Activated naive CD8-positive, alpha-beta T cell treated with anti-CD3 and anti-CD28 coated beads, Interleukin-2, amount 10 ng/mL, durations not matched to agents 7 days and 5 days (primary cell): Measurements from ENCODE around the gene SLC9A8. TPM values are rescaled to one million over a fixed set of nuclear protein-coding genes. Genes with fewer than 3 reads are reported as not detected.

Experiments
- ATAC-seq: fragments of 150-1000 bp; cut with Tn5 transposase; one replicate; pipeline ENCODE4 v1.10.0; 2021; ENCODE audit warnings: low read depth, moderate library complexity
- POLR2A ChIA-PET: fragments of 350-600 bp; sonication (Branson Sonifier 250); formaldehyde crosslinking; loops from one replicate; lab custom pipeline; 2021; ENCODE audit warnings: antibody characterized with exemption; lab: Charles Lee
- DNase-seq: peaks from one replicate; pipeline ENCODE4 v3.0.0; 2021
- H3K27ac Mint-ChIP-seq: one replicate; pipeline ENCODE4 v1.8.0; 2022; ENCODE audit warnings: mild to moderate bottlenecking, mixed read lengths
- H3K27me3 Mint-ChIP-seq: one replicate; pipeline ENCODE4 v1.8.0; 2022; ENCODE audit warnings: mild to moderate bottlenecking, moderate library complexity, mixed read lengths
- H3K36me3 Mint-ChIP-seq: one replicate; pipeline ENCODE4 v1.8.0; 2021; ENCODE audit warnings: mild to moderate bottlenecking, mixed read lengths
- H3K4me1 Mint-ChIP-seq: one replicate; pipeline ENCODE4 v1.8.0; 2021; ENCODE audit warnings: mixed read lengths
- H3K4me3 Mint-ChIP-seq: one replicate; pipeline ENCODE4 v1.8.0; 2022; ENCODE audit warnings: mild to moderate bottlenecking, moderate library complexity, mixed read lengths
- H3K9me3 Mint-ChIP-seq: one replicate; pipeline ENCODE4 v1.8.0; 2021; ENCODE audit warnings: mixed read lengths
- total RNA-seq, 2 experiments: library from RNA; stranded (reverse); gene quantifications; one replicate each; pipeline ENCODE4 v1.2.3, GENCODE V29; 2021

SLC9A8 gene
- total RNA-seq, 2 experiments from 2014 or later, result 18.8 to 22.3 TPM

DNA sequence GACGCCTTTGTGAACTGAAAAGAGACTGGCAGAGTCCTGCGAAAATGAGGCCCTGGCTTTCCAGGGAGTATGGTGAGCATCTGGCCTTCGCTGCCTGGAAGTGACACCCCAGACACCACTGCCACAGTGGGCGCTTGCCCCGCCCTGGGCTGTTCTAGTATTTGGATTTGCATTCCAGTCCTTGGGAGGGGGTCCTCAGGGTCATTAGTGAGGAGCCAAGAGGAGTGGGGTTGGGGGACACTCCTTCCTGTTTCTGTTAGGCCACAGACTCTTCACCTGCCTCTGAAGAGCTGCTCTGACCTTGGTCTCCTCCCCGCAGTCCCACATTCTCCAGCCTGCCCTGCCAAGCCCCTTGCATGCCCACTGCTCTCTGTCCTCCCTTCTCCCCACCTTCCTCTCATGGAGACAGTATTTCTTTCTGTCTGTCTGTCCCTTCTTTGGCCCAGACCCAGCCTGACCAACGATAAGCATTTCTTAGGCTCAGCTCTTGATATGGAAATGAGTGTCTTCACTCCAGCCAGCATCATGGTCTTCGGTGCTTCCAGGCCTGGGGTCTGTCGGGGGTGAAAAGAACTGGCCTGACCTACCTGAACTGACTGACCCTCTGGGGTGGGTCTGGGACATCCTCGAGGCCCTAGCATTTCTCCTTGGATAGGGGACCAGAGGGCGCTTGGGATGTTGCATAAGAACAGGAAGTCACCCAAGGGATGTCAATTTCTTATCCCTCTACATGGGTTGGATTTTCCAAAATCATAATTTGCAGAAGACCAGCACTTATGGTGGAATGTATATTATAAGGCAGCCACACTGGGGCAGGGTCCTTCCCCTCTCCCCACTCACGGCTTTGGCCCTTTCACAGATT lies 19.4 kb downstream of the SLC9A8 start:
- DNase-seq (no peak), ATAC-seq (no peak)
- H3K9me3 Mint-ChIP-seq, result no peaks in the 10 kb centered on the region
- POLR2A ChIA-PET, result no interaction called here
- H3K27ac Mint-ChIP-seq, result peak overlapping the region; percentile 7
- H3K27me3 Mint-ChIP-seq, result no peaks in the 10 kb centered on the region
- no peak overlapping the region for H3K4me3 Mint-ChIP-seq
- peaks cover 17% of the 10 kb centered on the region for H3K36me3 Mint-ChIP-seq
- peaks cover 2% of the 10 kb centered on the region for H3K4me1 Mint-ChIP-seq

DNA sequence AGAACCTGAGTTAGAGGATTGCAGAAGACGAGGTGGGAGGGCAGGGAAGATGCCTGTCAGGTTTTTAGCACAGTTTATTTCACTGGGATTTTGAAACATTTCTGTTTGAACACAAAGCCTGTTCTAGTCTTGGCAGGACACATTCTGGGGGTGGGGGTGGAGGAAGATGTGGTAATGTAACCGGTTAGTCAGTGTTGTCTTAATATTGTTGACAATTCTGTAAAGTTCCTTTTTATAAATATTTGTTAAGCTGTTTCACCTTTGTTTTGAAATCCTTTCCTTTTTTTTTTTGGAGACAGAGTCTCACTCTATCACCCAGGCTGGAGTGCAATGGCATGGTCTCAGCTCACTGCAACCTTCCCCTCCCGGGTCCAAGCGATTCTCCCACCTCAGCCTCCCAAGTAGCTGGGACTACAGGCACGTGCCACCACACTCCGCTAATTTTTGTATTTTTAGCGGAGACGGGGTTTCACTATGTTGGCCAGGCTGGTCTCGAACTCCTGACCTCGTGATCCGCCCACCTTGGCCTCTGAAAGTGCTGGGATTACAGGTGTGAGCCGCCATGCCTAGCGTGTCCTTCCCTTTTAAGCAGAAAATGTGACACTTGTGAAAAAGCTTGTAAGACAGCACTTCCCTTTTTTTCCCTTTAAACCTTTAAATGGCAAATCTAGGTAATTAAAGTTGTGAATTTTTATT lies 20.2 kb downstream of the SLC9A8 start:
- Mint-ChIP-seq H3K4me3 (no peak overlapping the region), H3K27ac (no peak overlapping the region), H3K4me1 (peaks cover 2% of the 10 kb centered on the region), H3K36me3 (peaks cover 17% of the 10 kb centered on the region), H3K27me3 (no peaks in the 10 kb centered on the region), H3K9me3 (no peaks in the 10 kb centered on the region)
- no peak for DNase-seq
- POLR2A ChIA-PET, result interaction anchor here (1.3 kb wide), 1 partner anchor 20 kb away, joined by 3 read pairs; the partner anchor contains the start of gene SLC9A8
- ATAC-seq, result no peak

DNA sequence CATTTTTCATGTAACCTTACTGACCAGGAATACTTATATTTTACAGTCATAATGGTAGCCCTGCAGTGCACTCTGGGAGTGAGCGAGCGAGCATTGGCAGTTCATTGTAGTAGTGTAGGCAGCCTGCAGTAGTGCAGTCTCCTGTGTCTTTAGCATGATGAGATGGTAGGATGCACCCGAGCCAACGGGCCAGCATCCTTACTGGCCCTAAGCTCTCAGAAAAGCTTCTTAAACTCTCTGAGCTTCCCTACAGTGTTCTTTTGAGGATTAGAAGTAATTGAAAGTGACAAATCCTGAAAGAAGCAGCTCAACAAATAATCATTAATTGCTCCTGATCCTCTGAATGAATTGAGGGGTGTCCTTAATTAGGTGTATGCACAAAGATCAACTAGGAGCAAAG lies 20.9 kb downstream of the SLC9A8 start:
- ATAC-seq, result no peak
- no peak for DNase-seq
- Mint-ChIP-seq H3K4me3 (no peak overlapping the region), H3K27me3 (no peaks in the 10 kb centered on the region), H3K36me3 (peaks cover 18% of the 10 kb centered on the region), H3K27ac (no peak overlapping the region), H3K4me1 (peaks cover 3% of the 10 kb centered on the region), H3K9me3 (no peaks in the 10 kb centered on the region)
- POLR2A ChIA-PET, result interaction anchor here (1.3 kb wide), 1 partner anchor 21 kb away, joined by 3 read pairs; the partner anchor contains the start of gene SLC9A8

DNA sequence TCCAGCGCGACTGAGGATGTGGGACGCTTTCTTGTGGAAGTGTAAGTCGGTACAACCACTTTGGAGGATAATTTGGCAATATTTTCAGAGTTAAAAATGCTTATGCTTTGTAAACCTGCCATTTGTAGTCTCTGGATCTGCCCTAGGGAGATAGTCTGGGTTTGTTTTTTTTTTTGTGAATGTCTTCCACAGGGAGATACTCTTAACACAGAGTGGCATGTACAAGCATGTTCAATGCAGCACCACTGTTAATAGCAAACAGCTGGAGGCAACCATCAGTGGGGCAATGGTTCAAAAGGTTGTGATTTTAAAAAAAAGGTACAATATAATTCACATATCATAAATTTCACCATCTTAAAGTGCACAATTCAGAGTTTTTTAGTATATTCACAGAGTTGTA lies 22.4 kb downstream of the SLC9A8 start:
- Mint-ChIP-seq H3K27me3 (no peaks in the 10 kb centered on the region), H3K9me3 (no peaks in the 10 kb centered on the region), H3K27ac (no peak overlapping the region), H3K4me3 (no peak overlapping the region), H3K4me1 (peaks cover 4% of the 10 kb centered on the region), H3K36me3 (peaks cover 14% of the 10 kb centered on the region)
- ATAC-seq (no peak), DNase-seq (no peak)
- POLR2A ChIA-PET, result no interaction called here

DNA sequence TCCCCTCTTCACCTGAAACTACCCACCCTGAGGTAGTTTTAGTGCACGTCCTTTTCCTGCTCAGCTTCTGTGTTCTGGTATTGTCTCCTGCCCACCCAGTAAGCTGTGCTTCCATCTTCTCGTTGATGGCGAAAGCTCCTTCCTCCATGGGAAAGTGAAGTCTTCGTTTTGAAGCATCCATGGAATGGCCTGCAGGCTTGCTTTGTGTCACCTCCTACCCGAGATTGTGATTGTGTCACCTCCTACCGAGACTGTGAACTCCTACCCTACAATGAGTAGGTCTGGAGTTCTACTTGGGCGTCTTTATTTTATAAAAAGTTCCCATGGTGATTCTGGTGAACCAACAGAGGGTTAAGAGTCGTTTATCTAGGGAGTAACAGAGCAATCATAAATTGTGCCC lies 25.9 kb downstream of the SLC9A8 start:
- Mint-ChIP-seq H3K4me3 (no peak overlapping the region), H3K9me3 (no peaks in the 10 kb centered on the region), H3K27me3 (no peaks in the 10 kb centered on the region), H3K4me1 (peaks cover 2% of the 10 kb centered on the region), H3K27ac (no peak overlapping the region), H3K36me3 (peaks cover 23% of the 10 kb centered on the region)
- DNase-seq (no peak), ATAC-seq (no peak)
- POLR2A ChIA-PET, result interaction anchor here (0.5 kb wide), 1 partner anchor 31 kb away, joined by 4 read pairs; no protein-coding TSS in a partner anchor

DNA sequence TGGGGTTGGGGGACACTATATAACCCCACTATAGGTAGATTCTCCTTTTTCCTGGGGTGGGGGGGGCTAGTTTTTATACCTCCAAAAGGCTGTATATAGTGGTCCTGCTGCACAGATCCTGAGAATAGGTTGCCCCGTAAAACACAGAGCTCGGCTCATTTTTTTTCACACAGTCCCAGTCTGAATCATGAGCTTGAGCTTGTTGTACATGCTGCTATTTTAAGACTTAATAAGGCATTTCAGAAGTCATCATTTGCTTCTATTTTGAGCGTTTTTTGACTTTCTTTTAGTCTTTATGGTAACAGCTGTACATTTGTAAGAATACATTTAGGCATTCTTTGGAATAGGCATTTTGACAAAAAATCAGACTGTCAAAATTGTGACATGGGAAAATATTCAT lies 30.5 kb downstream of the SLC9A8 start:
- Mint-ChIP-seq H3K4me1 (peaks cover 2% of the 10 kb centered on the region), H3K27ac (no peak overlapping the region), H3K4me3 (no peak overlapping the region), H3K36me3 (peaks cover 14% of the 10 kb centered on the region), H3K27me3 (no peaks in the 10 kb centered on the region), H3K9me3 (no peaks in the 10 kb centered on the region)
- POLR2A ChIA-PET, result no interaction called here
- DNase-seq, result no peak
- ATAC-seq, result no peak

DNA sequence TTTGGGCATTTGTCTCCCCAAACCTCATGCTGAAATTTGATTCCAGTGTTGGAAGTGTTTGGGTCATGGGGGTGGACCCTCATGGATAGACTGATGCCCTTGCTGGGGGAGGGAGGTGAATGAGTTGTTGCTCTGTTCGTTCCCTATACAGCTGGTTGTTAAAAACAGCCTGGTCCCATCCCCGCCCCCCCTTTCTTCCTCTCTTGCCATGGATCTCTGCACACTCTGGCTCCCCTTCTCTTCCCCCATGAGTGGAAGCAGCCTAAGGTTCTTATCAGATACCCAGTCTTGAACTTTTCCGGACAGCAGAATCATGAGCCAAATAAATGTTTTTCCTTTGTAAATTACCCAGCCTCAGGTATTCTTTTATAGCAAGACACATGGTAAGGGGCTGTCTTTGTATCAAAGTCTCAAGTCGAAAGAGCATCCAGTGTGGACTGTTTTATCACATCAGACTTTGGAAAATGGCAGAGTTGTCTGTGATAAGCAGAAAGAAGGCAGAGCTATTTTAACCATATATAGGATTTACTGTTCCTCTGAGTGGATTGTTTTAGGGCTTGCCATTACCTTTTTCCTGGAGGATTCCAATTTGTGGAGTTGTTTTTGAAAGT lies 31.2 kb downstream of the SLC9A8 start:
- no peaks in the 10 kb centered on the region for H3K9me3 Mint-ChIP-seq
- H3K36me3 Mint-ChIP-seq, result peaks cover 15% of the 10 kb centered on the region
- H3K27me3 Mint-ChIP-seq, result no peaks in the 10 kb centered on the region
- H3K4me3 Mint-ChIP-seq, result no peak overlapping the region
- H3K4me1 Mint-ChIP-seq, result no peaks in the 10 kb centered on the region
- H3K27ac Mint-ChIP-seq, result peak overlapping the region; percentile 19
- no peak for DNase-seq
- POLR2A ChIA-PET, result no interaction called here
- no peak for ATAC-seq

DNA sequence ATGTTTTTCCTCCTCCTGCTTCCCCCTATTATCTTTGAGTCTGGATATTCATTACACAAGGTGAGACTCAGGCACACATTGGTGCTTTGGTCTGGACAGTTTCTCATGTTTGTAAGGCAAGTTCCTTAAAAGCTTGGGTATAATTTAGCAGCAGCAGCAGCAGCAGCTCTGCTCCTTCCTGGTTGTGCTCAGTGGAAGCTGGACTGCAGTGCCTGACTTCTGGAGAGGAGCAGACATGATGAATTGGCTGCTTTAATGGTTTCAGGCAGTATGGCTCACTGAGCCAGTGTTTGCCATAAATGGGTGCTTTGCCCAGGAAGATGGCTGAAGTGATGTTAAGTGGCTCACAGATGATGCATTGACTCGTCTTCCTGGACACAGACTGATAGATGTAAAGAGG lies 32.4 kb downstream of the SLC9A8 start:
- Mint-ChIP-seq H3K4me3 (no peak overlapping the region), H3K36me3 (peaks cover 18% of the 10 kb centered on the region), H3K27me3 (no peaks in the 10 kb centered on the region), H3K27ac (no peak overlapping the region), H3K9me3 (no peaks in the 10 kb centered on the region), H3K4me1 (peaks cover 2% of the 10 kb centered on the region)
- POLR2A ChIA-PET, result interaction anchor here (1.1 to 1.6 kb wide), 2 partner anchors 82 to 234 kb away, joined by 3 to 5 read pairs; no protein-coding TSS in a partner anchor
- ATAC-seq (no peak), DNase-seq (no peak)

DNA sequence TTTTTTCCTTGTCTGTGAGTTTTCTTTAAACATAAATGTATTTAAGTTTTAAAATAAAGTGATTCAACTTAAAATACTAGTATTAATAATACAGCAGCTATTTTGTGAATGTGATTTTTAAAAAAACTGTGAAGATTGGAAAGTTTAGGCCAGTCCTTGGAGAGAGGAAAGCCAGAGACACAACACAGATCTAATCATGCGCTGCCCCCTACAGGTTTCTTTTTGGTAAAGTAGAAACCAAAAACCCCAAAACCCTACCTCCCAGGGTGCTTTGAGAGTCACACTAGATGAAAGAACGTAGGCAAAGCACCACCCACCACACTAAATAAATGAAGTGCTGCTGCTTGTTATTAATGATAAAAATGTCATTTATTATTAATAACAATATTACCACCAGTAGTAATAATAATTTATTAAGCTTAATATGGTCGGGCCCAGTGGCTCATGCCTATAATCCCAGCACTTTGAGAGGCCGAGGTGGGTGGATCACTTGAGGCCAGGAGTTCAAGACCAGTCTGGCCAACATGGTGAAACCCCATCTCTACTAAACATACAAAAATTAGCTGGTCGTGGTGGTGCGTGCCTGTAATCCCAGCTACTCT lies 33.7 kb downstream of the SLC9A8 start:
- Mint-ChIP-seq H3K4me1 (peaks cover 8% of the 10 kb centered on the region), H3K27me3 (no peaks in the 10 kb centered on the region), H3K4me3 (no peak overlapping the region), H3K27ac (no peak overlapping the region), H3K9me3 (no peaks in the 10 kb centered on the region), H3K36me3 (peaks cover 18% of the 10 kb centered on the region)
- POLR2A ChIA-PET, result interaction anchor here (1.1 to 1.6 kb wide), 2 partner anchors 84 to 236 kb away, joined by 3 to 5 read pairs; no protein-coding TSS in a partner anchor
- ATAC-seq (peak; percentile 76), DNase-seq (no peak)

DNA sequence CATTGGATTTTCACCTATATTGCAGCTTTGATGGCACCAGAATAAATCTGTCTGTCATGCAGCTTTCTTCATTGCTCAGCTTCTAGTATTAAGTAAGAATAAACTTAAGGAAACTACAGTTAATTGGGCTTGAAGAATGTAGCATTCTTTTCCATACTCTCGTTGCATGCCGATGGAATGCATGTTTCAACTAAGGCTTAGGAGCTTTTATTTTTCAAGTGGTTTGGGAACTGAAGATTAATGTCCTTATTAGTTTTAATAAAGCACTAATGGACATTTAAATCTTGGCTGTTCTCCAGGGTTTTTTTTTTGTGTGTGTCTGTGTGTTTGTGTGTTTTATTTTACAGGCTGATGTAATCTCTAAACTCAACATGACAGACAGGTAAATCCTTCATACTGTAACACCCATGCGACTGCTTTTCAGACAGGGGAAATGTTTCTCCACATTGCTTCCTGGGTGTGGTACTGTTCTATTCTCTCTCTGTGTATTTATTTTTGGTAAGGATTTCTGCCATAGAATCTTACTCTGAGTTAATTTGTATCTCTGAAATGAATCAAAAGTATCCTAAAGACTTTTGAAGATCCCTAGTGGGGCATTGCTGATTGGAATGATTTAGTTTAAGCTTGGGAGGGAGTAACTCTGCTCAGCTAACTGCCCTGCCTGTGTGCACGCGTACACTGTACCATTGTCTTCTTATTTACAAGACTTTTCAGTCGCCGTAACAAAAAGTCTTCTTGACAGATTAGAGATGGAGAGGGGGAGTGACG lies 38.0 kb downstream of the SLC9A8 start:
- DNase-seq, result no peak
- POLR2A ChIA-PET, result no interaction called here
- H3K4me3 Mint-ChIP-seq, result no peak overlapping the region
- H3K36me3 Mint-ChIP-seq, result peaks cover 16% of the 10 kb centered on the region
- no peak for ATAC-seq
- peaks cover 13% of the 10 kb centered on the region for H3K4me1 Mint-ChIP-seq
- H3K27ac Mint-ChIP-seq, result no peak overlapping the region
- H3K27me3 Mint-ChIP-seq, result no peaks in the 10 kb centered on the region
- H3K9me3 Mint-ChIP-seq, result no peaks in the 10 kb centered on the region

DNA sequence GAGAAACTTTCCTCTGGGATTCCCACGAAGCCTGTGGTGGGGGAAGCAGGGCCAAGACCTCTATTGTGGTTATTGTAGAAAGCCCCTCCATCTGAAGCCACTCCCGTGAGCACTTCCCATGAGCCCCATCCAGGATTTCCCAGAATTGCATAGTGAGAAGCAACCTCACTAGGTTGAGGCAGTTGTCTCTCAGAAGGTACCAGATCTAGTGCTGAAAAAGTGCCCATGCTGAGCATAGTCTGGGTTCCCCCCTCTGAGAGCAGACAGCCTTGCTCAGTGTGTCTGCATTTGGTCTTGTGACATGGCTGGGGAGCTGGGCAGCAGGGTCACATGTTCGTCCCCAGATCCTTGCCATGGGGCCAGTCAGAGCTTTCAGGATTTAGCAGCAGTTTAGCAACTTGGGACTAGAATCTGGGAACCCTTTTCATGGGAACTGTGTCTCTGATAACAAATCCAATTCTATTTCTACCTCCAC lies 38.6 kb downstream of the SLC9A8 start:
- ATAC-seq, result no peak
- peaks cover 16% of the 10 kb centered on the region for H3K36me3 Mint-ChIP-seq
- H3K4me1 Mint-ChIP-seq, result peaks cover 13% of the 10 kb centered on the region
- H3K27me3 Mint-ChIP-seq, result no peaks in the 10 kb centered on the region
- POLR2A ChIA-PET, result no interaction called here
- H3K9me3 Mint-ChIP-seq, result no peaks in the 10 kb centered on the region
- no peak overlapping the region for H3K4me3 Mint-ChIP-seq
- no peak overlapping the region for H3K27ac Mint-ChIP-seq
- no peak for DNase-seq

DNA sequence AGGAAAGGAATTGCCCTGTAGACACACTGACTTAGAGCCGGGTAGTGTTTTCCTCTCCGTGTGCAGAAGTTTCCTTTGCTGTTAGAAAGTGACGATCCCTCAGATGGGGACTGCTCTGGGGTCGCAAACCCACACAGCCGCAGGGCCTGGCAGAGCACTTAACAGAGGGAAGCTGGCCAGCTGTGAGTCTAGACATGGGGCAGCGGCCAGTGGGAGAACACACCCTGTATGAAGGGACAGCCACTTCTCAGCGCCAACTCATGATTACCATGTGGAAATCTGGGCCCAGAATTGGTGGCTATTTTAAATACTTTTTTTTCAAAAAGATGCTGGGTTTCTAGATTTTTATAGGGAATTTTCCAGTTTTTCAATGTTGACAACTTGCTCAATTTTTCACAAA lies 39.4 kb downstream of the SLC9A8 start:
- Mint-ChIP-seq H3K4me1 (peaks cover 13% of the 10 kb centered on the region), H3K36me3 (peaks cover 20% of the 10 kb centered on the region), H3K27me3 (no peaks in the 10 kb centered on the region), H3K9me3 (no peaks in the 10 kb centered on the region), H3K4me3 (no peak overlapping the region), H3K27ac (no peak overlapping the region)
- POLR2A ChIA-PET, result no interaction called here
- ATAC-seq (no peak), DNase-seq (no peak)
